GM12878 (cell line): Measurements from ENCODE around the gene RAD18. TPM values are rescaled to one million over a fixed set of nuclear protein-coding genes. Genes with fewer than 3 reads are reported as not detected.

Experiments used
- ATAC-seq: fragments of 200-7000 bp; cut with Tn5 transposase; 3 replicates; pipeline ENCODE4 v1.9.1; 2020; ENCODE audit warnings: mild to moderate bottlenecking, moderate library complexity
- BruUV-seq: library from RNA; stranded (reverse); fragments of 400-500 nt; replicated peaks from 2 replicates; lab custom pipeline; 2021; lab: Mats Ljungman, UMichigan
- CTCF ChIA-PET: fragments of 300-600 bp; sonication (Branson Sonifier 250); formaldehyde crosslinking; extraction: SDS; loops from one replicate; lab custom pipeline; 2021; ENCODE audit warnings: inconsistent platforms; lab: Yijun Ruan, JAX
- POLR2A ChIA-PET: fragments of 350-600 bp; formaldehyde crosslinking; extraction: SDS; loops from one replicate; lab custom pipeline; 2021; ENCODE audit warnings: inconsistent platforms; lab: Charles Lee
- RAD21 ChIA-PET: fragments of 300-600 bp; sonication (Branson Sonifier 250); formaldehyde crosslinking; loops from one replicate; lab custom pipeline; 2023; ENCODE audit warnings: antibody characterized with exemption; ENCODE audit not compliant: unreplicated experiment; lab: Charles Lee
- SMC1A ChIA-PET: fragments of 300-600 bp; sonication (Branson Sonifier 250); formaldehyde crosslinking; loops from one replicate; lab custom pipeline; 2023; ENCODE audit not compliant: unreplicated experiment, uncharacterized antibody; lab: Charles Lee
- DNase-seq: peaks from one replicate; pipeline ENCODE4 v3.0.0-alpha.2; 2011; ENCODE audit warnings: low read depth, low spot score
- FAIRE-seq: peaks from 3 replicates; lab custom pipeline; 2011; peaks lifted over from hg19 to GRCh38; lab: Jason Lieb, UNC
- H2AFZ ChIP-seq: 2 replicates; pipeline ENCODE4 v1.6.0; 2011; ENCODE audit warnings: low read depth, low read length, control low read depth; ENCODE audit not compliant: control insufficient read depth
- H3K27ac ChIP-seq: 2 replicates; pipeline ENCODE4 v1.5.1; 2011; ENCODE audit warnings: control low read depth; ENCODE audit not compliant: control insufficient read depth, insufficient read depth
- H3K27me3 ChIP-seq, 2 experiments: replicated peaks in 1 of 2; 2 replicates each; pipeline versions ENCODE4 v1.6.0 to v1.6.1; 2011; ENCODE audit warnings: low read length in 1 of 2; ENCODE audit not compliant: control insufficient read depth in 2 of 2, insufficient read depth in 2 of 2
- H3K36me3 ChIP-seq, 2 experiments: 2 replicates each; pipeline ENCODE4 v1.5.1; 2011; ENCODE audit warnings: low read length in 1 of 2; ENCODE audit not compliant: control insufficient read depth in 2 of 2, insufficient read depth in 2 of 2
- H3K4me1 ChIP-seq: 2 replicates; pipeline ENCODE4 v1.6.1; 2011; ENCODE audit warnings: mild to moderate bottlenecking, low read length, moderate library complexity, mixed read lengths; ENCODE audit not compliant: control insufficient read depth, insufficient read depth
- H3K4me2 ChIP-seq: 2 replicates; pipeline ENCODE4 v1.6.0; 2011; ENCODE audit warnings: control low read depth; ENCODE audit not compliant: control insufficient read depth, insufficient read depth
- H3K4me3 ChIP-seq: fragments of 200-600 bp; sonication (generic); 2 replicates; pipeline ENCODE4 v1.5.1; 2016
- H3K79me2 ChIP-seq: 2 replicates; pipeline ENCODE4 v1.6.0; 2011; ENCODE audit warnings: low read length; ENCODE audit not compliant: control insufficient read depth, insufficient read depth
- H3K9ac ChIP-seq: 2 replicates; pipeline ENCODE4 v1.8.0; 2011; ENCODE audit warnings: low read length, control low read depth, mixed read lengths; ENCODE audit not compliant: control insufficient read depth, insufficient read depth
- H3K9me3 ChIP-seq: replicated peaks from 3 replicates; pipeline ENCODE4 v1.5.1; 2011; ENCODE audit warnings: mild to moderate bottlenecking, low read length; ENCODE audit not compliant: control insufficient read depth, insufficient read depth
- H4K20me1 ChIP-seq: 2 replicates; pipeline ENCODE4 v1.6.0; 2011; ENCODE audit not compliant: control insufficient read depth, insufficient read depth
- ASH2L ChIP-seq: fragments of 300-600, 200-600 bp; sonication (generic); IDR thresholded peaks from 2 replicates; pipeline ENCODE4 v1.6.1; 2017; ENCODE audit warnings: low read depth, mild to moderate bottlenecking, borderline replicate concordance
- BCL11A ChIP-seq: IDR thresholded peaks from 2 replicates; pipeline ENCODE4 v1.6.1; 2011; ENCODE audit warnings: low read depth, low read length
- E2F8 ChIP-seq: fragments of 450-650 bp; IDR thresholded peaks from 2 replicates; pipeline ENCODE4 v1.6.1; 2018; ENCODE audit warnings: mild to moderate bottlenecking, low read depth, moderate library complexity; ENCODE audit not compliant: partially characterized antibody
- IRF5 ChIP-seq: fragments of 450-650 bp; IDR thresholded peaks from 2 replicates; pipeline ENCODE4 v1.6.1; 2017; ENCODE audit warnings: borderline replicate concordance
- MTA3 ChIP-seq: IDR thresholded peaks from 2 replicates; pipeline ENCODE4 v1.6.1; 2012; ENCODE audit warnings: low read length, inconsistent platforms, borderline replicate concordance
- MYC ChIP-seq: IDR thresholded peaks from 2 replicates; pipeline ENCODE4 v1.6.1; 2011; ENCODE audit warnings: mild to moderate bottlenecking, low read length, moderate library complexity, inconsistent platforms; ENCODE audit not compliant: insufficient read depth, insufficient replicate concordance, insufficient read length, severe bottlenecking
- NFYB ChIP-seq: IDR thresholded peaks from 2 replicates; pipeline ENCODE4 v1.6.1; 2011; ENCODE audit warnings: low read depth, mild to moderate bottlenecking, low read length, improper control_type of control experiment, moderate library complexity; ENCODE audit not compliant: insufficient read depth
- POLR2AphosphoS5 ChIP-seq: IDR thresholded peaks from 2 replicates; pipeline ENCODE4 v1.6.1; 2011; ENCODE audit warnings: mild to moderate bottlenecking, low read length, inconsistent platforms
- SREBF1 ChIP-seq: IDR thresholded peaks from 2 replicates; pipeline ENCODE4 v1.6.1; 2012; ENCODE audit warnings: mild to moderate bottlenecking, low read length
- ZNF274 ChIP-seq: IDR thresholded peaks from one replicate; pipeline ENCODE4 v1.8.0; 2011; ENCODE audit not compliant: insufficient read length, insufficient read depth
- ZNF592 ChIP-seq: fragments of 450-650 bp; IDR thresholded peaks from 2 replicates; pipeline ENCODE4 v1.6.1; 2017; ENCODE audit warnings: mild to moderate bottlenecking, moderate library complexity
- WGBS: methylation state at CpG from one replicate; pipeline ENCODE4 v1.1.6; 2016; ENCODE audit warnings: low lambda C conversion rate; ENCODE audit not compliant: insufficient replicate concordance, insufficient coverage; ENCODE audit errors: missing lambda C conversion rate; 5-methylcytosine and 5-hydroxymethylcytosine counted together
- in situ Hi-C: fragments of 300-500 bp; cut with MboI; formaldehyde crosslinking; loops from 9 replicates; pipeline ENCODE4 v1.14.3; 2018; ENCODE audit warnings: mixed read lengths
- intact Hi-C: fragments of 100-400 bp; cut with micrococcal nuclease; formaldehyde crosslinking; loops from one replicate; pipeline ENCODE4 v1.14.2; 2022; ENCODE audit not compliant: unreplicated experiment
- polyA plus RNA-seq, 11 experiments: library from polyadenylated mRNA; depleted of rRNA in 4 of 11; unstranded in 6 of 11; stranded (reverse) in 5 of 11; fragments of >200 nt; fragmentation: Nextera tagmentation in 4 of 11; fragmentation: Illumina TruSeq in 1 of 11; extraction: Ambion mirVana in 4 of 11; extraction: Trizol in 1 of 11; gene quantifications; 1 replicate in 1 of 11; 2 replicates in 10 of 11; pipeline versions ENCODE4 v1.2.1 to v1.2.3, GENCODE V29; 2011 to 2016; ENCODE audit warnings: inconsistent platforms in 2 of 11, missing spikeins in 2 of 11, low read depth in 1 of 11
- total RNA-seq, 4 experiments: library from RNA; depleted of rRNA in 3 of 4; stranded (reverse); fragments of >200 nt in 3 of 4; fragmentation: Illumina TruSeq in 1 of 4; extraction: Trizol in 1 of 4; gene quantifications; 2 replicates each; pipeline versions ENCODE4 v1.2.1 to v1.2.3, GENCODE V29; 2013 to 2021

The RAD18 gene
- total and polyA plus RNA-seq, 10 of the 15 experiments (the other 5 are each of a cell fraction or from before 2014, with no cell fraction given), result 8.7 to 38.6 (median 19.2) TPM

GRCh38 chr3:8988791-8989558, 25.7 kb upstream of the RAD18 start:
- Histone ChIP-seq H3K79me2 (no peaks in the 10 kb centered on the region), H3K4me3 (no peak overlapping the region), H3K4me2 (no peak overlapping the region), H3K36me3 (no peaks in the 10 kb centered on the region), H3K9ac (no peak overlapping the region), H4K20me1 (no peaks in the 10 kb centered on the region), H3K27me3 (no peaks in the 10 kb centered on the region; a peak in 1 of 4 replicates), H2AFZ (no peak overlapping the region), H3K4me1 (no peaks in the 10 kb centered on the region), H3K9me3 (no peaks in the 10 kb centered on the region), H3K27ac (no peak overlapping the region)
- no TSS peak for BruUV-seq
- ChIA-PET RAD21 (interaction anchor here (0.6 to 1.8 kb wide), 4 partner anchors 74 to 315 kb away, joined by 3 to 7 read pairs (median 4); no protein-coding TSS in a partner anchor), CTCF (interaction anchor here (0.8 to 4.6 kb wide), 8 partner anchors 11 to 313 kb away, joined by 3 to 56 read pairs (median 11); partner anchors contain the start of gene SRGAP3), SMC1A (interaction anchor here (1.0 to 2.4 kb wide), 5 partner anchors 9 to 315 kb away, joined by 3 to 10 read pairs (median 8); no protein-coding TSS in a partner anchor), POLR2A (no interaction called here)
- 61% methylated on average over 8 of the region's 8 CpGs for WGBS
- intact Hi-C loops (loop anchor here (1.0 kb wide), 2 partner anchors 78 to 313 kb away; no protein-coding TSS in a partner anchor), in situ Hi-C loops (no loop called here)
- ATAC-seq, result no peak
- FAIRE-seq, result no peak
- no peak for DNase-seq
- TF ChIP-seq POLR2AphosphoS5, result no peak
- no peak for TF ChIP-seq BCL11A
- no peak for TF ChIP-seq E2F8
- no peak for TF ChIP-seq IRF5
- no peak for TF ChIP-seq ZNF592
- no peak for TF ChIP-seq MTA3
- no peak for TF ChIP-seq ASH2L
- no peak for TF ChIP-seq MYC
- TF ChIP-seq NFYB, result no peak
- no peak for TF ChIP-seq ZNF274
- TF ChIP-seq SREBF1, result no peak
